Cardiac septum (tissue), 1 donor: ENCODE data around the gene M1AP. TPM values are rescaled to one million over a fixed set of nuclear protein-coding genes. Genes with fewer than 3 reads are reported as not detected.
"Not testable (repeated sequence)": the region's sequence is repeated elsewhere in the genome, so short reads cannot be mapped to it uniquely, and the experiment has no call there.

ENCODE experiments used
- DNase-seq: peaks from one replicate; pipeline ENCODE4 v3.0.0-alpha.2; 2020; ENCODE audit warnings: low spot score
- intact Hi-C: fragments of 100-400 bp; cut with DNase I; formaldehyde crosslinking; loops from one replicate; pipeline ENCODE4 v1.14.0; 2022
- total RNA-seq: library from RNA; stranded (reverse); fragmentation: NEBNext Ultra II Directional; extraction: Animal tissue kit (Norgen Biotek cat#: 25700); gene quantifications from one replicate; pipeline ENCODE4 v1.2.1, GENCODE V29; 2021
- donor health status: DM: no; HTN: no; CAD: no.

Gene M1AP
- total RNA-seq, 1 donor from 2014 or later, result not detected

- no peak for DNase-seq
- intact Hi-C loops, result no loop called here
These were observed 74.2 kb downstream of the M1AP start for GRCh38 chr2:74573747-74574562.

DNA sequence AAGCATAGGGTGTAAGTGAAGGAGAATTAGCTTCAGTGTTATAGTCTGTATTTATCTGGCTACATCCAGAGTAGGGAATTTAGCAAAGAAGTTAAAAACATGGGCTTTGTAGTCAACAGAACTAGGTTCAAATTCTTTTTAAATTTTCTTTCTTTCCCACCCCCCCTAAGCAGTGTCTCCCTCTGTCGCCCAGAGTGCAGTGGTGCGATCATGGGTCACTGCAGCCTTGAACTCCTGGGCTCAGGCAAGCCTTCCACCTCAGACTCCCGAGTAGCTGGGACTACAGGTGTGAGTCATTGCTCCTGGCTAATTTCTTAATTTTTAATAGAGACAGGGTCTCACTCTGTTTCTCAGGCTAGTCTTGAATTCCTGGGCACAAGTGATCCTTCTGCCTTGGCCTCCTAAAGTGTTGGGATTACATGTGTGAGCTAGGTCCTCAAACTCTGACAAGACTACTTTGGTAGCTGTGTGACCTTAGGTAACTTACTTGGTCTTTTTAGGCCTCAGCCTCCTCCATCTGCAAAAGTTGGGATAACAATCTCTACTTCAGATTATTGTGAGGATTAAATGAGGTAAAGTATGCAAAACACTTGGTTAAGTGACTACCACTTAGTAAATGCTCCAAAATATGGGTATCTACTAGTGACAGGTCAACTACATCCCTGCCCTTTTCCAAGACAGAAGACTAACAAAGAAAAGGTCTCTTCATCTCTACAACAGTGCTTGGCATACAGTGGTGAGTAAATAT lies 75.8 kb downstream of the M1AP start:
- intact Hi-C loops, result no loop called here
- no peak for DNase-seq

DNA sequence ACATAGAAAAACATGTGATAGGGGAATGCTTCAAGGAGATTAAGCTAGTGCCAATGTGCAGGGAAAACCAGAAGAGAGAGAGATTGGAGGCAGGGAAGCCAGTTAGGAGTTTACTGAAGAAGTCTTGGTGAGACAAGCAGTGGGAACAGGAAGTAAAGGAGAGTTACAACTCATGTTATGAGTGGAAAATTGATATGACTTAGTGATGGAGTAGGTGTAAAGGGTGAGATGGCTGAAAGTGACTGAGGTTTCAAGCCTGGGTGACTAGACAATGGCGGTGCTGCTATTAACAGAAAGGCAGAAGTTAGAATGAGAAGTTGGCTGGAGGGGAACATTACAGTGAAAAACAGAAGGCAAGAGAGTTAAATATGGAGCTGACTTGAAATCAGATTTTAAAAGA lies 77.1 kb downstream of the M1AP start:
- no peak for DNase-seq
- intact Hi-C loops, result no loop called here

- no peak for DNase-seq
- intact Hi-C loops, result no loop called here
These were observed 78.4 kb downstream of the M1AP start for GRCh38 chr2:74569686-74570085.

- intact Hi-C loops, result no loop called here
- no peak for DNase-seq
These were observed 80.2 kb downstream of the M1AP start for GRCh38 chr2:74567881-74568280.

DNA sequence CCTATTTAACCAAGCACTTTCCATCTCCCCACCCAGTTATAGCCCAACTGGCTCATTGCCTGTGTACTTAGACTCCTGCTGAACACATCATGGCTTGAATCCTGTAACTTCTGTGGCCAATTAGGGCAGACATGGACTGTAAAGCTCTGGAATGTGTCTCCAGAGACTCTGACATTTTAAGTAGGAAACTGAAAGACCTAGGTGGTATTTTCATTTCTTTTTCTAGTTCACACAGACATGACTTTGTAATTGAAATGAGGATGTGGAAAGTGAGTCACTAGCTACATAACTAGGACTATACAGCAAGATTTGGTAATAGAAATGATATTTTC lies 81.4 kb downstream of the M1AP start:
- no peak for DNase-seq
- intact Hi-C loops, result no loop called here

DNA sequence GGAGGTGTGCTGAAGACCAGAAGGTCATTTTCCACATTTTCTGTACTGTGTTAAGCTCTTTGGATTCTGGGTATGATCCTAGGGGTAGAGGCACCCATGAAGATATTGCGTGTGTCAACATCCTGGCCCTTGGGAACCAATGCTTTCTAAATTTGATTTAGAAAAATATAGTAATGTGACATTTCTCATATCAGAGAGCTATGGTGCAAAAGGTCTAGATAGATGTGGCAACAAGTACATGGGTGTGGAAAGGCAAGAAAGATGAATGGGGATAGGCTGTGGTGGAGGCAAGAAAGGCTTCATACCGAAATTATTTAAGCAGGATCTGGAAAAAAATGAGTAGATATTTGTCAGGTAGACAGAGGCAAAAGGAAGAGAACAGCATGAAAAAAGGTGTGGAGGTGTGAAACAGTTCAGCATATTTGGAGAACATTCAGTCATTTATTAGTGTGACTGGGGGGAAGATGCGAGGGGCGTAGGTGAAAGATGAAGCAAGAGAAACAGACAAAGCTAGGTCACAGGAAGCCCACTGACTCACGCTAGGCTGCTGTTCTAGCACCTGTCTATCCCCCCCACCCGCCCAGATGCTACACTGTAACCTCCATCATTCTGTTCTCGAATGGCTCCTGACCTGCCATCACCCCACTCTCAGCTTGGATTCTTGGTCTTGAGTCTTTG lies 81.9 kb downstream of the M1AP start:
- intact Hi-C loops, result no loop called here
- DNase-seq, result no peak

GRCh38 chr2:74564222-74564621 lies 83.9 kb downstream of the M1AP start:
- intact Hi-C loops, result no loop called here
- no peak for DNase-seq

- intact Hi-C loops, result no loop called here
- DNase-seq, result no peak
These were observed 85.9 kb downstream of the M1AP start for GRCh38 chr2:74562126-74562775.

GRCh38 chr2:74561022-74561421 lies 87.1 kb downstream of the M1AP start:
- intact Hi-C loops, DNase-seq: not testable (repeated sequence)

DNA sequence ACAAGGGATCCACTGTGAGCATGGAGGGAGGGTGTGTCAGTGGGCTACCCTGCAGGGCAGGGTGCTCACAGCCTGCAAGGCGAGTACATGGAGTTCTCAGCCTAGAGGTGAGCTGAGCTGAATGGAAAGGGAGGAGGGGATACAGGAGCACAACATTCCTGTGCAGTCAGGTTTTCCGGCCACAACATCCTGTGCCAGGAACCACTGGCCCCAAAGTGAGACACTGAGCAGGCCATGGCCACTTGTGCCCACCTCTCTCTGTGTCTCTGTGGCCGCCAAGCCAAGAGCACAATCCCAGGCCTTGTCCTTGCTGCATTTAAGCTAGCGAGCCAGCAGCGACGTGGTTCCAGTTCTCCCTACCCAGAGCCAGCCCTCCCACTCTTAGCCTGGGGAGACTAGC lies 87.5 kb downstream of the M1AP start:
- no peak for DNase-seq
- intact Hi-C loops, result no loop called here

- intact Hi-C loops, result no loop called here
- no peak for DNase-seq
These were observed 88.2 kb downstream of the M1AP start for GRCh38 chr2:74559912-74560311.

DNA sequence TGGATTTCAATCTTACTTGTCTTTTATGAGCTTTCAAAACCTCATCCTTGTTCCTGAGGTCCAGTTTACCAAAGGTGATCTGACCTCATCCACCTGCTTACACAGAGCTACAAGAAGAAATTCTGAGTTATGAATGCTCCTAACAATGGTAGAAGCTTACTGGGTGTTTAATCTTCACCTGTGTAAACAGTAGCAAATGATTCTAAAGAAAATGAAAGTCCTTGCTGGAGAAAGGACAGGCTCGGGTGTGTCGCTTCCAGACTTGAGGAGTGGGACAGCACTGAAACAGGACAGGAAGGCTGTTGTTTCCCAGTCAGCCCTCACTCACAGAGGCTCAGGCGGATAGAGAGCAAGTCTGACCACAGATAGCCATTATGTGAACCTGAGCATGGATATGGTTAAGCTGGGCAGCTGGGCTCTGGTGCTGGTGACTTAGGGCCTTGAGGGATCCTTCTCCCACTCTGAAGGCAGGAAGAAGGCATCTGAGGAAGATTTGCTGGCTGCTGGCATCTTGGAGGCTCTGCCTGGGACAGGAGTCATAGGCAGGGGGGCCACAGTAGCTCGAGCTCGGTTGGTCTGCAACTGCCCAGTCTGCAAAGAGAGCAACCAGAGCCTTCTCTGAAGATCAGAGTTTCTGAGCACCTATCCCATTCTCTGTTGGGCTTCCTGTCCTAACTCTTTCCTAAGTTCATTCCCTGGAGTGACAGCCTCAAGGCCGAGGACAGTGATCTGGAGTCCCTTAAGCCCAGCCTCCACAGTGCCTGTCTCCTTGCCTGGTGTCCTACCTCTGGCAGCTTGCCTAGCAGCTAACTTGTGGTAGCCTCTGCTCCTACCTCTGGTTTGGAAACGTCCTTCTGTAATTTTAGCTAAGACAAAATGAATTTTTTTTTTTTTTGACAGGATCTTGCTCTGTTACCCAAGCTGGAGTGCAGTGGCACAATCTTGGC lies 89.6 kb downstream of the M1AP start:
- intact Hi-C loops, result no loop called here
- no peak for DNase-seq

GRCh38 chr2:74556831-74557370 lies 91.2 kb downstream of the M1AP start:
- intact Hi-C loops, result no loop called here
- DNase-seq, result no peak

- DNase-seq, result no peak
- intact Hi-C loops, result no loop called here
These were observed 92.0 kb downstream of the M1AP start for GRCh38 chr2:74556159-74556558.

DNA sequence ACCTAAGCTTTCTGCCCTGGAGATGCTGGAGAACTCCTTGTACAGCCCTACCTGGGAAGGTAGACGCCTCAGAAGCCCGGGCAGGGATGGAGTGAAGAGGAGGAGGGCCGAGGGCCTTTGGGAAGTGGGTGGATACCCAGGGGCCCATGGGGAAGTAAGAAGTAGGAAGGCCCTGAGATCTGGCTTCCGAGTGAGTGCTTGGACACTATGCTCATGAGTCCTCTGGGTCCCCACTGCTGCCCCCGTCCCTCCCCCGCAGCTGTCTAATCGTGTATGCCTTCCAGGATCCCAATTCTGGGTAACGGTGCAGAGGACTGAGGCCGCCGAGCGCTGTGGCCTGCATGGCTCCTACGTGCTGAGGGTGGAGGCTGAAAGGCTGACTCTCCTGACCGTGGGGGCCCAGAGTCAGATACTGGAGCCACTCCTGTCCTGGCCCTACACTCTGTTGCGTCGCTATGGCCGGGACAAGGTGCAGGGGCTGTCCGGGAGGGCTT lies 92.5 kb downstream of the M1AP start:
- intact Hi-C loops, result no loop called here
- DNase-seq, result no peak

GRCh38 chr2:74554820-74555531 lies 93.2 kb downstream of the M1AP start:
- intact Hi-C loops, result loop anchor here (1.0 kb wide), 1 partner anchor 26 kb away; the partner anchor contains the start of genes AUP1 and HTRA2

More at GRCh38 chr2:74554820-74555531, 93.2 kb downstream of the M1AP start:
- DNase-seq, result peak; percentile 83
